Mesothelial cell of epicardium (in vitro differentiated cells): Measurements from ENCODE around the gene ERC1. TPM values are rescaled to one million over a fixed set of nuclear protein-coding genes. Genes with fewer than 3 reads are reported as not detected.

Experiments used
- DNase-seq, 2 experiments: peaks; one replicate each; pipeline ENCODE4 v3.0.0; 2021; ENCODE audit warnings: low spot score in 2 of 2; ENCODE audit not compliant: unreplicated experiment in 2 of 2
- H3K27ac Mint-ChIP-seq: 2 replicates; pipeline ENCODE4 v1.8.0; 2021; ENCODE audit warnings: mixed read lengths
- H3K27me3 Mint-ChIP-seq: 2 replicates; pipeline ENCODE4 v1.8.0; 2021; ENCODE audit warnings: low read depth, mixed read lengths
- H3K36me3 Mint-ChIP-seq: 2 replicates; pipeline ENCODE4 v1.8.0; 2021; ENCODE audit warnings: mixed read lengths
- H3K4me1 Mint-ChIP-seq: 2 replicates; pipeline ENCODE4 v1.8.0; 2021; ENCODE audit warnings: mixed read lengths
- H3K4me3 Mint-ChIP-seq: 2 replicates; pipeline ENCODE4 v1.8.0; 2021; ENCODE audit warnings: mild to moderate bottlenecking, moderate library complexity, mixed read lengths
- H3K9me3 Mint-ChIP-seq: 2 replicates; pipeline ENCODE4 v1.8.0; 2021; ENCODE audit warnings: mixed read lengths
- total RNA-seq: library from RNA; stranded (reverse); gene quantifications from 3 replicates; pipeline ENCODE4 v1.2.1, GENCODE V29; 2021
- TF ChIP-seq, protein P1 (sequence below): fragments of 200-600 bp; sonication (generic); IDR thresholded peaks from one replicate; pipeline ENCODE4 v1.5.0; 2021; ENCODE audit warnings: antibody characterized with exemption; ENCODE audit not compliant: unreplicated experiment

Gene ERC1
- total RNA-seq, 1 donor from 2014 or later = 66.1 TPM

DNA sequence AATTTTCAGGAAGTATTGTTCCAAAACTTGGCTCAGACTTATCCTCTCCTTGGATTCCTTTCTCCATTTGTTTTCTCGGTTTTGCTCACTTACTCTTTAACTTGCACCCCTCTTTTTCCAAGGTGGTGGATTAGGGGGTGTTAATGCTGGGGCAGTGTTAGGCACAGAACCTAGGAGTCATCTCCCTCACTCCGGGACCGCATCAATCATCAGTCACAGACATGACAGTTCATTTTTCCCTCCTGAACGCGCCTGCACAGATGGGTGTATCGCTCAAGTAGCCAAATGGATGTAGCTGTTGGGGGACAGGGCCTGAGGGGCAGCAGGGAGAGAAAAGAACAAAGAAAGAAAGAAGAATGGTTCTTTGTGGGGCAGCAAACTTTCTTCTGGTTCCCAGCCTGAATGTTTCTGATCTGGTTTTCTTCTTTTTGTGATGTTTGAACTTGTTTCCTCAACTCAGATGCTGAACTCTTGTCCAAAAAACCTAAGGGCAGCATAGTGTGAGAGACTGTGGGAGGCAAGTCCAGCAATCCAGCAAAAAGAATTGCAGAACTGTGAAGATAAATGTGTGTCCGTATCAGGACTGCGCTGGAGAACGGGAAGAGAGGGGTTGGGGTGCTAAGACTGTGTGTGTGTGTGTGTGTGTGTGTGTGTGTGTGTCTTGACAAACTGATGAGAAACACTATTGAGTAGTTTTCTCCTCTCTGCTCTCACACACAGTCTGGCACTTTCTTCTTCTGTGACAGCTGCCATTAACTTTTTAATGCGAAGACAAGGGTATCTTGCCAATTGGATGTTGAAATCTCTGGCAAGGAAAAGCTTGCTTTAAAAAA, 472.3 kb downstream of the ERC1 start:
- no peak for DNase-seq
- peaks cover 26% of the 10 kb centered on the region for H3K36me3 Mint-ChIP-seq
- no peaks in the 10 kb centered on the region for H3K27me3 Mint-ChIP-seq
- TF ChIP-seq, protein P1, sequence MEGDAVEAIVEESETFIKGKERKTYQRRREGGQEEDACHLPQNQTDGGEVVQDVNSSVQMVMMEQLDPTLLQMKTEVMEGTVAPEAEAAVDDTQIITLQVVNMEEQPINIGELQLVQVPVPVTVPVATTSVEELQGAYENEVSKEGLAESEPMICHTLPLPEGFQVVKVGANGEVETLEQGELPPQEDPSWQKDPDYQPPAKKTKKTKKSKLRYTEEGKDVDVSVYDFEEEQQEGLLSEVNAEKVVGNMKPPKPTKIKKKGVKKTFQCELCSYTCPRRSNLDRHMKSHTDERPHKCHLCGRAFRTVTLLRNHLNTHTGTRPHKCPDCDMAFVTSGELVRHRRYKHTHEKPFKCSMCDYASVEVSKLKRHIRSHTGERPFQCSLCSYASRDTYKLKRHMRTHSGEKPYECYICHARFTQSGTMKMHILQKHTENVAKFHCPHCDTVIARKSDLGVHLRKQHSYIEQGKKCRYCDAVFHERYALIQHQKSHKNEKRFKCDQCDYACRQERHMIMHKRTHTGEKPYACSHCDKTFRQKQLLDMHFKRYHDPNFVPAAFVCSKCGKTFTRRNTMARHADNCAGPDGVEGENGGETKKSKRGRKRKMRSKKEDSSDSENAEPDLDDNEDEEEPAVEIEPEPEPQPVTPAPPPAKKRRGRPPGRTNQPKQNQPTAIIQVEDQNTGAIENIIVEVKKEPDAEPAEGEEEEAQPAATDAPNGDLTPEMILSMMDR = no peak
- peaks cover 14% of the 10 kb centered on the region for H3K9me3 Mint-ChIP-seq
- no peak overlapping the region for H3K4me3 Mint-ChIP-seq
- peaks cover 26% of the 10 kb centered on the region for H3K4me1 Mint-ChIP-seq
- no peak overlapping the region for H3K27ac Mint-ChIP-seq

DNA sequence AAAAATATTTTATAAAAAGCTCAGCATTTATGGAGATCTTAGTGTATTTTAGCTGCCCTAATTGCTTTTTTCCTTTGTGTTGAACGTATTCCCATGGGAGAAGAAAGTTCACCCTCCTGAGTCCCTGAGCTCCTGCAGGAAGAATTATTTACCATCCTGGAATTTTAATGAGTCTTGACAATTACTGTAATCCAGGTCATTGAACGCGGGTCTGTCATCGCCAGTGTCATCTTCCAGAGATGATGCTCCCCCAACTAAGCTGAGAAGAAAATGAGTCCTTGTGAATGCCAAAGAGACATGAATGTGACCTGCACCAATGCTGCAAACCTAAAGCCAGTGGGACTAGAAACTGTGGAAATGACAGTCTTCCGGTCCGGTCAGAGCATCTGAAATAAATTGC, 473.9 kb downstream of the ERC1 start:
- Mint-ChIP-seq H3K27me3 (no peaks in the 10 kb centered on the region), H3K9me3 (peaks cover 14% of the 10 kb centered on the region), H3K27ac (no peak overlapping the region), H3K4me1 (peaks cover 29% of the 10 kb centered on the region), H3K36me3 (peaks cover 26% of the 10 kb centered on the region), H3K4me3 (no peak overlapping the region)
- TF ChIP-seq, protein P1 = no peak
- no peak for DNase-seq

DNA sequence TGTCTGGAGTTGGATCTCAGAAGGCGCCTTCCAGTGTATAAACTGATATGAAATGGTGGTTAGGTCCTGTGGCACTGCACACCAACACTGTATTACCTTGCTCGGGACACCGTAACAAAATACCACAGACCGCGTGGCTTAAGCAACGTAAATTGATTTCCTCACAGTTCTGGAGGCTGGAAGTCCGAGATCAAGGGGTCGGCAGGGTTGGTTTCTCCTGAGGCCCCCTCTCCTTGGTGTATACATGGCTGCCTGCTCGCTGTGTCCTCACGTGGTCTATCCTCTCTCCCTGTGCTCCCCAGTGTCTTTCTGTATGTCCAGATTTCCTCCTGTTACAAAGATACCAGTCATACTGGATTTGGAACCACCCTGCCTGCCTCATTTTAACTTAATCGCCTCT, 475.0 kb downstream of the ERC1 start:
- peaks cover 9% of the 10 kb centered on the region for H3K9me3 Mint-ChIP-seq
- peaks cover 29% of the 10 kb centered on the region for H3K4me1 Mint-ChIP-seq
- peaks cover 20% of the 10 kb centered on the region for H3K36me3 Mint-ChIP-seq
- TF ChIP-seq, protein P1 = no peak
- no peak overlapping the region for H3K4me3 Mint-ChIP-seq
- no peaks in the 10 kb centered on the region for H3K27me3 Mint-ChIP-seq
- no peak overlapping the region for H3K27ac Mint-ChIP-seq
- DNase-seq = no peak

DNA sequence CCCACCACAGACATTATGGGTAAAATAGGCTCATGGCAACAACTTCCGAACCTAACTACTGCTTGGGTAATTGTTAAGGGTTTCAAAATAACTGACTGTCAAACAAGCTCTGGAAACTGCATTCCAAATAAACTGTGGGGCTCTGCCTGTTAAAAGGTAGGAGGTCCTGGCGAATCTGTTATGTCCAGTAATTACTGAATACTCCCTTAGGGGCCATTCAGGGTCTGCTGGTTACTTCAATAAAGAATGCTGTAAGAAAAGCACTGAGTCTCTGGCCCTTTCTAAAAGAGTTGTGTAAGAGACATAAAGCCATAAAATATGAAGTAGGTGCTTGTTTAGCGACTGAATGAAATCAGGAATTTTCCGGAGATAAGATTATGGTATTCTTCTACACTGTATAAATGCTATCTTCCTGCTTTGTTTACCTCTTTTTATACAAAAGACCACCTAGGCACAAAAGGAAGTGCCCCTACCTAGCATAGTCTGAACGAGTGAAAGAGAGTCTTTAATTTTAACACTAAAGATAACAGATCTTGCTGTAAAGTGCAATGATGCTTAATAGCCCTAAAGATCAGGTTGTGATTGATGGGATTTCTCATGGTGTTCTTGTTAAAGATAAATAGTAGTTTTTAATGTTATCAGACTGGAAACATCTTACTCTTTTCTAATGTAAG, 475.6 kb downstream of the ERC1 start:
- H3K4me1 Mint-ChIP-seq = peaks cover 29% of the 10 kb centered on the region
- DNase-seq = no peak
- no peaks in the 10 kb centered on the region for H3K27me3 Mint-ChIP-seq
- H3K36me3 Mint-ChIP-seq = peaks cover 17% of the 10 kb centered on the region
- no peak overlapping the region for H3K4me3 Mint-ChIP-seq
- H3K27ac Mint-ChIP-seq = no peak overlapping the region
- TF ChIP-seq, protein P1 = no peak
- peaks cover 8% of the 10 kb centered on the region for H3K9me3 Mint-ChIP-seq

DNA sequence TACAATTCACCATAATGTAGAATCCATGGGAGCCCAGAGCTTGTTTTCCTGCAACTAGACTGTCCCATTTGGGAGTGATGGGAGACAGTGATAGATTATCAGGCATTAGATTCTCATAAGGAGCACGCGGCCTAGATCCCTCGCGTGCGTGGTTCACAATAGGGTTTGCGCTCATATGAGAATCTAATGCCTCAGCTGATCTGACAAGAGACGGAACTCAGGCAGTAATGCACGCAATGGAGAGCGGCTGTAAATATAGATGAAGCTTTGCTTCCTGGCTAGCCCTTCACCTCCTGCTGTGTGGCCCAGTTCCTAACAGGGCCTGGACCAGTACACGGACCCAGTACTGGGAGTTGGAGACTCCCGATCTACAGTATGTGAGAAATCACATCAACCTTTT, 476.7 kb downstream of the ERC1 start:
- H3K36me3 Mint-ChIP-seq = peaks cover 9% of the 10 kb centered on the region
- no peak overlapping the region for H3K27ac Mint-ChIP-seq
- DNase-seq = no peak
- H3K4me1 Mint-ChIP-seq = peaks cover 32% of the 10 kb centered on the region
- no peak overlapping the region for H3K4me3 Mint-ChIP-seq
- H3K27me3 Mint-ChIP-seq = no peaks in the 10 kb centered on the region
- TF ChIP-seq, protein P1 = no peak
- H3K9me3 Mint-ChIP-seq = no peaks in the 10 kb centered on the region
